Measurements from ENCODE around the gene TAOK3. TPM values are rescaled to one million over a fixed set of nuclear protein-coding genes. Genes with fewer than 3 reads are reported as not detected.

Gene TAOK3
- total and polyA plus RNA-seq, 4 donors, result 6.7 to 28.6 (median 19.5) TPM

DNA sequence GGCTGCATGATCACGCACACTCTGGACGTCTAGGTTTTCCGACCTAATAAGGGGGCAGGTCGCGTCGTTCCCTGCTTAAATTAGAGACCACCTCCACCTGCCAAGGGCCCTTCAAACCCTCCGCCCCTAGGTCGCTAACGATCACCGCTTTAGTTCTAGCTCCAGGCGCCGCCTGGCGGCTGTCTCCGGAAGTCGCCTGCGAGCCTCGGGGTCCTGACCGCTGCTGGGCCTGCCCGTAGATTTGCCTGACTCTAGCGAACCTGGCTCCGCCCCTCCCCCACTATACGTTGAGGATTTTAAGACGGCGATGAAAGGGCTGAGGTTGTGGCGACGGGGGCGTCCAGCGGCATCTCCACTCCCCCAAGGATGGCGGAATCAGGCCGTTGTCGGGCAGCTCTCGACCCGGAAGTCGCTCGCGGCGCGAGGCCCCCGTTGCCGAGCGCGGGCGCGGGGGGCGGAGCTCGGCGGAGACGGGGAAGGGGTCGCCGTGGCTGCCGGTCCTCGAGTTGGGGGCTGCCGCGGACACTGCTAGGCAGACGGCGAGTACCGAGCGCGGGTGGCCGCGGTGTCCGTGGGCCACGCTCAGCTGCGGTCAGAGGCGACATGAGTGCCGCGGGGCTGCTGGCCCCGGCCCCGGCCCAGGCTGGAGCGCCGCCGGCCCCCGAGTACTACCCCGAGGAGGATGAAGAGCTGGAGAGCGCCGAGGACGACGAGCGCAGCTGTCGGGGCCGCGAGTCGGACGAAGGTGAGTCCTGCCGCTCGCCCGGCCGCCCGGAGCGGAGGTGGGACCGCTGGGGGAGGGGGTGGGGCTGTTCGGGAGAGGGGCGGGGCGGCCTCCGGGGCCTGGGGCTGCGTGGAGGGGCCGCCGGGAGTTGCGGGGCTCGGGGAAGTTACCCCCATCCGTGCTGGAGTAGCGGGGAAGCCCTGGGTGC is 3.6 kb upstream of the TAOK3 start, which contains the start of gene SUDS3:
Gene SUDS3, plus strand, starts transcription at position 467 of the 932 bp plus-strand sequence. Its CDS starts 137 bp downstream, at position 604.
- Histone ChIP-seq H3K36me3 (ENCODE audit: control insufficient read depth in 4 of 4, insufficient read depth in 3 of 4, low read depth in 1 of 4, low read length in 3 of 4) (peaks cover 2 to 14% (median 11%) of the 10 kb centered on the region in 4 donors), H3K4me1 (ENCODE audit: control insufficient read depth in 4 of 4, insufficient read depth in 4 of 4, low read length in 3 of 4) (peaks cover 2 to 41% (median 23%) of the 10 kb centered on the region in 4 donors), H3K27me3 (ENCODE audit: control insufficient read depth in 4 of 4, insufficient read depth in 4 of 4, low read length in 3 of 4) (no peaks in the 10 kb centered on the region), H3K9me3 (ENCODE audit: control insufficient read depth in 4 of 4, low read length in 3 of 4) (no peaks in the 10 kb centered on the region), H3K27ac (ENCODE audit: low read depth in 1 of 2, low read length in 2 of 2) (peak within 1 kb of the TSS; percentile 98), H3K4me3 (ENCODE audit: low read depth in 1 of 3, low read length in 3 of 3) (peak within 1 kb of the TSS; percentile 45 to 100 (median 83)), H3K9ac (ENCODE audit: low read depth in 1 of 2, low read length in 2 of 2) (peak within 1 kb of the TSS; percentile 83 to 86)
- under 1% methylated on average over 102 of the region's 102 CpGs for WGBS
- peak; percentile 97 for DNase-seq (ENCODE audit: low spot score)
- no peak for TF ChIP-seq JUND (IDR thresholded peaks at IDR 0.05)
- no peak for TF ChIP-seq FOXA2 (IDR thresholded peaks at IDR 0.05)
- peak; percentile 51 for TF ChIP-seq NR2F2 (IDR thresholded peaks at IDR 0.05)
- TF ChIP-seq MAX (IDR thresholded peaks at IDR 0.05), result peak; percentile 44
- TF ChIP-seq RXRA (IDR thresholded peaks at IDR 0.05), result peak; percentile 27 to 48
- TF ChIP-seq FOXA1 (IDR thresholded peaks at IDR 0.05), result no peak
- TF ChIP-seq TAF1 (conservative IDR thresholded peaks at IDR 0.05), result no peak
- peak; percentile 27 for TF ChIP-seq SP1 (IDR thresholded peaks at IDR 0.05)
- TF ChIP-seq ZBTB33 (IDR thresholded peaks at IDR 0.05), result peak; percentile 15
- peak; percentile 41 for TF ChIP-seq YY1 (IDR thresholded peaks at IDR 0.05)
- no peak for TF ChIP-seq HNF4A (conservative IDR thresholded peaks at IDR 0.05)
- TF ChIP-seq RAD21 (IDR thresholded peaks at IDR 0.05), result peak; percentile 91 to 92
- TF ChIP-seq EGR1 (IDR thresholded peaks at IDR 0.05; ENCODE audit: low read depth in 2 of 2), result no peak
- TF ChIP-seq, protein P1, sequence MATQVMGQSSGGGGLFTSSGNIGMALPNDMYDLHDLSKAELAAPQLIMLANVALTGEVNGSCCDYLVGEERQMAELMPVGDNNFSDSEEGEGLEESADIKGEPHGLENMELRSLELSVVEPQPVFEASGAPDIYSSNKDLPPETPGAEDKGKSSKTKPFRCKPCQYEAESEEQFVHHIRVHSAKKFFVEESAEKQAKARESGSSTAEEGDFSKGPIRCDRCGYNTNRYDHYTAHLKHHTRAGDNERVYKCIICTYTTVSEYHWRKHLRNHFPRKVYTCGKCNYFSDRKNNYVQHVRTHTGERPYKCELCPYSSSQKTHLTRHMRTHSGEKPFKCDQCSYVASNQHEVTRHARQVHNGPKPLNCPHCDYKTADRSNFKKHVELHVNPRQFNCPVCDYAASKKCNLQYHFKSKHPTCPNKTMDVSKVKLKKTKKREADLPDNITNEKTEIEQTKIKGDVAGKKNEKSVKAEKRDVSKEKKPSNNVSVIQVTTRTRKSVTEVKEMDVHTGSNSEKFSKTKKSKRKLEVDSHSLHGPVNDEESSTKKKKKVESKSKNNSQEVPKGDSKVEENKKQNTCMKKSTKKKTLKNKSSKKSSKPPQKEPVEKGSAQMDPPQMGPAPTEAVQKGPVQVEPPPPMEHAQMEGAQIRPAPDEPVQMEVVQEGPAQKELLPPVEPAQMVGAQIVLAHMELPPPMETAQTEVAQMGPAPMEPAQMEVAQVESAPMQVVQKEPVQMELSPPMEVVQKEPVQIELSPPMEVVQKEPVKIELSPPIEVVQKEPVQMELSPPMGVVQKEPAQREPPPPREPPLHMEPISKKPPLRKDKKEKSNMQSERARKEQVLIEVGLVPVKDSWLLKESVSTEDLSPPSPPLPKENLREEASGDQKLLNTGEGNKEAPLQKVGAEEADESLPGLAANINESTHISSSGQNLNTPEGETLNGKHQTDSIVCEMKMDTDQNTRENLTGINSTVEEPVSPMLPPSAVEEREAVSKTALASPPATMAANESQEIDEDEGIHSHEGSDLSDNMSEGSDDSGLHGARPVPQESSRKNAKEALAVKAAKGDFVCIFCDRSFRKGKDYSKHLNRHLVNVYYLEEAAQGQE (IDR thresholded peaks at IDR 0.05), result peak; percentile 21
- peak in 1 of 2 donors; percentile 78 for TF ChIP-seq GABPA (IDR thresholded peaks at IDR 0.05 in 1 of 2, conservative IDR thresholded peaks at IDR 0.05 in 1 of 2)
- TF ChIP-seq, protein P2, sequence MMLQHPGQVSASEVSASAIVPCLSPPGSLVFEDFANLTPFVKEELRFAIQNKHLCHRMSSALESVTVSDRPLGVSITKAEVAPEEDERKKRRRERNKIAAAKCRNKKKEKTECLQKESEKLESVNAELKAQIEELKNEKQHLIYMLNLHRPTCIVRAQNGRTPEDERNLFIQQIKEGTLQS (IDR thresholded peaks at IDR 0.05), result no peak
- TF ChIP-seq HNF4G (IDR thresholded peaks at IDR 0.05), result no peak
- peak; percentile 96 for TF ChIP-seq CTCF (IDR thresholded peaks at IDR 0.05; ENCODE audit: low read depth, low read length, missing input control)
